Hypothalamus (tissue), 51 donors: ENCODE results near the gene ACYP1.

ENCODE experiments used
- DNase-seq, 51 donors: peaks; one replicate each; lab custom pipeline; 2025; lab: John Stamatoyannopoulos, UW

ACYP1 gene

GRCh38 chr14:75063491-75064204 is at the start of gene ACYP1:
Gene ACYP1 (minus strand): TSS chr14:75064024. CDS start chr14:75063553, 471 bp downstream.
- peak; percentile 32 to 94 (median 84) for DNase-seq

DNA sequence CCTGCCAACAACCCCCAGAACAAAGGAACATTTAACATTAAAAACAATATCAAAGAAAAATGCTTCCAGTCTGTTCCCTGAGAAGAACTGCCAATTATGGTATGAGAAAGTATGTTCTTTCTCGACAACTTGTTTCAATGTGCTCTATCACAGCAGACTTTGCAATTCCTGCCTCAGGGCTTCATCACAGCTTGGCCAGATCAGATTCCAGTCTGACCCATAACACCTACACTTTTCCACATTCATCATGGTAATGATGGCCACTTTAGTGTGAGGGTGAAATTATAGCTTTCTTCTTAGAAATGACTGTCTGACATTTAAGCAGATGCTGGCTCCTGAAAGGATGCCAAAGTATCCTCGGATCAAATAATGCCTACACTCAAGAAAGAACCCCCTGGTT is 46.1 kb upstream of the ACYP1 start:
- no peak for DNase-seq

GRCh38 chr14:75107186-75107585 is 43.4 kb upstream of the ACYP1 start:
- DNase-seq, result no peak

GRCh38 chr14:75101491-75101890 is 37.7 kb upstream of the ACYP1 start:
- no peak for DNase-seq

GRCh38 chr14:75098682-75099081 is 34.9 kb upstream of the ACYP1 start:
- DNase-seq, result no peak

- no peak for DNase-seq
Observed at GRCh38 chr14:75098212-75098611, 34.4 kb upstream of the ACYP1 start.

- DNase-seq, result no peak
Observed at GRCh38 chr14:75096959-75097358, 33.1 kb upstream of the ACYP1 start.

GRCh38 chr14:75095690-75096089 is 31.9 kb upstream of the ACYP1 start:
- no peak for DNase-seq

- DNase-seq, result no peak
Observed at GRCh38 chr14:75094896-75095295, 31.1 kb upstream of the ACYP1 start.

- no peak for DNase-seq
Observed at GRCh38 chr14:75092698-75093097, 28.9 kb upstream of the ACYP1 start.

DNA sequence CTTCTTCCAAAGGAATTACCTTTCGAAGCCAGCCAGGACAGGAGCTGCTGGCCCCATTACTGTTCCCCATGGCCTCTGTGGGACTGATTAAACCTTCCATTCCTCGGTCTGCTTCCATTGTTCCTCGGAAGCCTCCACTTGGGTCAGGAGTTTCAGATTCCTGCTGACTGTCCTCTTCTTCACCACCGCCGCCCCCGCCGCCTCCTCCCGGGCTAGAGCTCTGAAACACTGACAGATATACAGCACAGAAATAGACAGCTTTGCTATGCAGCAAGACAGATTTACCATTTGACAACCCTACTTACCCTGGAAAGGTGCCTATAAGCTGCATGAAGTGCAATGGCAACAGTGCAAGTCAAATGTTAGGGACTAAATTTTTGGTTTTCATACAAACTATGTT is 27.4 kb upstream of the ACYP1 start:
- DNase-seq, result no peak

- no peak for DNase-seq
Observed at GRCh38 chr14:75090353-75090752, 26.5 kb upstream of the ACYP1 start.

GRCh38 chr14:75088566-75089373 is 24.9 kb upstream of the ACYP1 start:
- DNase-seq, result peak in 17 of 51 donors; percentile 2 to 60 (median 16)

- no peak for DNase-seq
Observed at GRCh38 chr14:75088153-75088552, 24.3 kb upstream of the ACYP1 start.

DNA sequence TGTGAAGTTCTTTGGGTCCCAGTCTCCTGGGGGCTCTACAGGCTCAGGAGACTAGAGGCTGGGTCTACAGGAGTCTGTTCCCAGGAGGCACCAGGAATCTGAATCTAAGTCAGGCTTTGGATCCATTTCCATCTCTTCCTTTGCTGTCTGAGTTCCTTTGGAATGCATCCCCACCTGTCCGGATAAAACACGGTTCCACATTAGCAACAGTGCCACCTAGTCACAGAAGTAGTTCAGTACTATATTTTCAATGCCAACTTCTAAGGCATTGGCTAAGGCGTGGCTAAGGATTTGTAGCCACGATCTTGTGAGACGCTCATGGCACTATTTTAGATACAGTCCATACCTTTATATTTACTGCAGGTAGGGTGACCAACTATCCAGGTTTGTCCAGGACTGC is 20.7 kb upstream of the ACYP1 start:
- DNase-seq, result no peak

DNA sequence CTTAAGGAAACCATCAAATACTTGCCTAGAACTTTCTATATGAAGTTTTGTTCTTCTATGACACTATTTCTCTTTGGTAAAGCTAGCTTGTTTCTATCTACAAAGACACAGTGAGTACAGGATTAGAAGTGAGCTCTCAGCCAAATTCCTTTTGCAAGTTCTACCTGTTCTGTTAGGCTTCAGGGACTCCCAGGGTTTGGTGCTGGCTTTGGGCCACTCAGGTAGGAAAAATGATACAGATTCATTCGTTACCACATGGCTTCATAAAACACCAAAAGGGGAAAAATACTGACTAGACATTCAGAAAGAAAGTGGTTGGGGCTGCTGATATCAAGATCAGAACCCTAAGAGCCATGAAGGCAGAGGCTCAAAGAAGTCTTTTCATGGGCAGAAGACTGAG is 19.4 kb upstream of the ACYP1 start:
- no peak for DNase-seq

GRCh38 chr14:75081660-75082229 is 17.9 kb upstream of the ACYP1 start:
- no peak for DNase-seq

- no peak for DNase-seq
Observed at GRCh38 chr14:75079521-75079920, 15.7 kb upstream of the ACYP1 start.

GRCh38 chr14:75077794-75078193 is 14.0 kb upstream of the ACYP1 start:
- no peak for DNase-seq

DNA sequence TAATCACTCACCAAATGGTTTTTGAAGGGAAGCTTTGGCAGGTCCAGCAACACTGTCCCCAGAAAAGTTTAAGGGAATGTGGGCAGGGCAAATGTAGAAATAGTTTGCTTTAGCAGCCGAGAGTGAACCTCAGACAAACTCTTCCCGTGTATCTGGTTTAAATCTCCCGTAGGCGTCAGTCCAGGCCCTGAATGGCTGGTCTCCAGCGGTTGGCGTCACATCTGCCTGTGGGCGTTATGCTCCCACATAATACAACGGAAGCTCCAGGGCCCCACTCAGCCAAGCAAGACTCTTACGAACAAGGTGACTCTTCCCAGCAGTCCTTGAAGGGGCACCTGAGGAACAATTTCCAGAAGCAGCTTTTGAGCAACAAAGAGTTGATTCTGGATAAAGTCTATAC is 6.6 kb upstream of the ACYP1 start:
- DNase-seq, result no peak

GRCh38 chr14:75069811-75070145 is 6.0 kb upstream of the ACYP1 start:
- peak in 2 of 51 donors; percentile 35 to 41 for DNase-seq
